Measurements from ENCODE around the gene PDZRN4. TPM values are rescaled to one million over a fixed set of nuclear protein-coding genes. Genes with fewer than 3 reads are reported as not detected.
A peak's percentile ranks its signal among the peaks of the same experiment; 100 is the strongest.

Gene PDZRN4
- total and polyA plus RNA-seq, 2 donors (not counting 3 experiments of a cell fraction or from before 2014, with no cell fraction given), result not detected

- H3K9ac ChIP-seq (replicated peaks; ENCODE audit: extremely low read depth, insufficient read depth, low read length), result no peak overlapping the region
- H2AFZ ChIP-seq (ENCODE audit: low read depth, low read length), result peak overlapping the region; percentile 3
- dilution Hi-C loops (cut with MboI; ENCODE audit: extremely low pct_ligation_motif_present, low sequenced_read_pairs) (no loop called here), intact Hi-C loops (cut with micrococcal nuclease) (loop anchor here (2.0 kb wide), 2 partner anchors 175 to 835 kb away; no protein-coding TSS in a partner anchor)
- ChIA-PET POLR2A (no interaction called here), CTCF (interaction anchor here (0.9 to 2.8 kb wide), 16 partner anchors 9 to 1142 kb away, joined by 3 to 14 read pairs (median 4); no protein-coding TSS in a partner anchor)
- no peaks in the 10 kb centered on the region for H3K9me3 ChIP-seq (replicated peaks; ENCODE audit: control insufficient read depth, insufficient read depth, low read length)
- no peaks in the 10 kb centered on the region for H3K79me2 ChIP-seq (ENCODE audit: control insufficient read depth, insufficient read depth, low read length)
- H3K9me1 ChIP-seq (replicated peaks; ENCODE audit: control insufficient read depth, extremely low read depth, insufficient read depth, low read length), result no peaks in the 10 kb centered on the region
- TF ChIP-seq EZH2 (IDR thresholded peaks at IDR 0.05; ENCODE audit: borderline replicate concordance, low read depth, low read length, severe bottlenecking) (peak; percentile 59), FOS (IDR thresholded peaks at IDR 0.05; ENCODE audit: borderline replicate concordance, insufficient read depth, low read length) (no peak)
- peak overlapping the region; percentile 37 for H3K4me2 ChIP-seq (ENCODE audit: insufficient read depth, low read length)
- DNase-seq (ENCODE audit: low read depth, low spot score), result peak; percentile 24
- peaks cover 4% of the 10 kb centered on the region for H3K4me1 ChIP-seq (ENCODE audit: control insufficient read depth, extremely low read depth, insufficient read depth, low read length)
- no peak overlapping the region for H3K27ac ChIP-seq (ENCODE audit: insufficient read depth, low read depth, low read length)
- H3K4me3 ChIP-seq (replicated peaks in 1 of 3; ENCODE audit: insufficient read depth in 1 of 3, low read depth in 1 of 3, low read length in 3 of 3), result peak overlapping the region in 1 of 3 experiments; percentile 3
- BruUV-seq (replicated peaks), result no TSS peak
- no peak for FAIRE-seq
- no peaks in the 10 kb centered on the region for H3K36me3 ChIP-seq (ENCODE audit: control insufficient read depth in 2 of 2, extremely low read depth in 1 of 2, insufficient read depth in 2 of 2, low read length in 2 of 2)
- no peaks in the 10 kb centered on the region for H4K20me1 ChIP-seq (replicated peaks; ENCODE audit: control insufficient read depth, extremely low read depth, insufficient read depth, low read length)
- peaks cover 28 to 39% of the 10 kb centered on the region in 2 experiments for H3K27me3 ChIP-seq (ENCODE audit: control insufficient read depth in 2 of 2, insufficient read depth in 2 of 2, low read length in 2 of 2)
Observed at GRCh38 chr12:41189395-41190251, 1.5 kb downstream of the PDZRN4 start.

GRCh38 chr12:41190338-41190737 lies 2.2 kb downstream of the PDZRN4 start:
- ChIA-PET POLR2A (no interaction called here), CTCF (interaction anchor here (0.7 to 2.8 kb wide), 17 partner anchors 8 to 1141 kb away, joined by 3 to 14 read pairs (median 4); no protein-coding TSS in a partner anchor)
- H3K27ac ChIP-seq (ENCODE audit: insufficient read depth, low read depth, low read length), result no peak overlapping the region
- no peak for TF ChIP-seq POLR2AphosphoS5 (IDR thresholded peaks at IDR 0.05; ENCODE audit: insufficient read depth, low read depth, low read length)
- TF ChIP-seq FOS (IDR thresholded peaks at IDR 0.05; ENCODE audit: borderline replicate concordance, insufficient read depth, low read length), result no peak
- TF ChIP-seq MAX (IDR thresholded peaks at IDR 0.05; ENCODE audit: insufficient read depth, insufficient read length), result no peak
- TF ChIP-seq POLR2A (IDR thresholded peaks at IDR 0.05; ENCODE audit: low read depth, low read length), result no peak
- TF ChIP-seq MYC (IDR thresholded peaks at IDR 0.05; ENCODE audit: low read depth, low read length), result no peak
- no peak for TF ChIP-seq JUN (IDR thresholded peaks at IDR 0.05; ENCODE audit: borderline replicate concordance, insufficient read depth, insufficient read length, low read depth)
- TF ChIP-seq GATA2 (IDR thresholded peaks at IDR 0.05; ENCODE audit: insufficient read depth, insufficient read length, low read depth, low read length), result no peak
- TF ChIP-seq CTCF (IDR thresholded peaks at IDR 0.05; ENCODE audit: extremely low read depth in 1 of 2, insufficient read depth in 1 of 2, low read depth in 1 of 2, low read length in 2 of 2), result peak; percentile 36 to 53
- H3K9me1 ChIP-seq (replicated peaks; ENCODE audit: control insufficient read depth, extremely low read depth, insufficient read depth, low read length), result no peaks in the 10 kb centered on the region
- no peak overlapping the region for H2AFZ ChIP-seq (ENCODE audit: low read depth, low read length)
- no peak overlapping the region for H3K4me3 ChIP-seq (replicated peaks in 1 of 3; ENCODE audit: insufficient read depth in 1 of 3, low read depth in 1 of 3, low read length in 3 of 3)
- peaks cover 4% of the 10 kb centered on the region for H3K4me1 ChIP-seq (ENCODE audit: control insufficient read depth, extremely low read depth, insufficient read depth, low read length)
- intact Hi-C loops (cut with micrococcal nuclease), result loop anchor here (2.0 kb wide), 1 partner anchor 834 kb away; no protein-coding TSS in a partner anchor
- no peaks in the 10 kb centered on the region for H3K36me3 ChIP-seq (ENCODE audit: control insufficient read depth in 2 of 2, extremely low read depth in 1 of 2, insufficient read depth in 2 of 2, low read length in 2 of 2)
- DNase-seq (ENCODE audit: low read depth, low spot score) (peak; percentile 34), FAIRE-seq (peak; percentile 76)
- H3K9me3 ChIP-seq (replicated peaks; ENCODE audit: control insufficient read depth, insufficient read depth, low read length), result no peaks in the 10 kb centered on the region
- H3K9ac ChIP-seq (replicated peaks; ENCODE audit: extremely low read depth, insufficient read depth, low read length), result no peak overlapping the region
- H3K27me3 ChIP-seq (ENCODE audit: control insufficient read depth in 2 of 2, insufficient read depth in 2 of 2, low read length in 2 of 2), result peaks cover 28 to 39% of the 10 kb centered on the region in 2 experiments
- peak overlapping the region; percentile 37 for H3K4me2 ChIP-seq (ENCODE audit: insufficient read depth, low read length)
- dilution Hi-C loops (cut with MboI; ENCODE audit: extremely low pct_ligation_motif_present, low sequenced_read_pairs), result no loop called here
- BruUV-seq (replicated peaks), result no TSS peak
- H4K20me1 ChIP-seq (replicated peaks; ENCODE audit: control insufficient read depth, extremely low read depth, insufficient read depth, low read length), result no peaks in the 10 kb centered on the region
- no peaks in the 10 kb centered on the region for H3K79me2 ChIP-seq (ENCODE audit: control insufficient read depth, insufficient read depth, low read length)
